AG09309 (cell line): ENCODE measurements around the gene ZNF480.
A peak's percentile ranks its signal among the peaks of the same experiment; 100 is the strongest.

ENCODE experiments used
- DNase-seq: peaks from one replicate; pipeline ENCODE4 v3.0.0-alpha.2; 2010; ENCODE audit warnings: low read depth
- H3K4me3 ChIP-seq: 2 replicates; pipeline ENCODE4 v1.5.1; 2011; ENCODE audit warnings: mild to moderate bottlenecking, low read depth, low read length, moderate library complexity; ENCODE audit not compliant: control insufficient read depth
- TF ChIP-seq, protein P1 (sequence below): IDR thresholded peaks from 2 replicates; pipeline ENCODE4 v1.5.1; 2011; ENCODE audit warnings: mild to moderate bottlenecking, low read depth, low read length, inconsistent platforms; ENCODE audit not compliant: insufficient read depth, control insufficient read depth; ENCODE audit errors: missing control alignments

The ZNF480 gene

DNA sequence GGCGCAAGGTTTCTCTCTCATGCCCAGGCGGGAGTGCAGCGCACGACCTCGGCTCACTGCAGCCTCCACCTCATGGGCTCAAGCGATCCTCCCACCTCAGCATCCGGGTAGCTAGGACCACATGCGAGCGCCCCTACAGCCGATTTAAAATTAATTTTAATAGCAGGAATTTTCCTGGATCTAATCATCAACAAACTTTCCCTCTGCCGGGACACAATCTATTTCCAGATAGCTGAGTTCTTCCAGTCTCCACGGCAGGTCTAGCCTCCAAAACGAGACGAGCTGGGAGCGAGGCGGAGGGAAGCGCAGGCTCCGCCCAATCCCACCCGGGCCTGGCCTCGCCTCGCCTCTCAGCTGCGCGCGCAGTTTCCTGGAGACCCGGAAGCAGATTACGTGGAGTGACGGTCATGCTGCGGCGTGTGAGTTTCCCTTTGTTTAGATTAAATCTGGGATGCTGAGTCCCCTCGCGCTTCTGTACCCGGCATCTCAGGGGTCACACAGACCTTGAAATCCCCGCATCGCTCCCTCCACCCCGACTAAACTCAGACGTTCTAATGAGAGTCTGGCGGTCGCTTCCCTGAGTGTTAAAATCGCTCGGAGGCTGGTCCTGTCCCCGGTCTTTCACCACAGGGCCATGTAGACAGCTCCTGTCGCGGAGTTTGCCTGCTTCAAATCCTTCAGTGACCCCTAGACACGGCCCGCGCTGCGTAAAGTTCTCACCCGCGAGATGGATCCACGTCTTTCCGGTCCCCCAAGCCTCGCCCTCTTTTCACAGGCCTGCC, 72.8 kb downstream of the ZNF480 start, which contains the start of gene ZNF880:
TSS of gene ZNF880 (plus strand) at position 365 of the 782 bp plus-strand sequence. CDS start at position 408, 43 bp downstream.
- peak; percentile 46 for DNase-seq
- peak within 1 kb of the TSS; percentile 76 for H3K4me3 ChIP-seq
- TF ChIP-seq, protein P1, sequence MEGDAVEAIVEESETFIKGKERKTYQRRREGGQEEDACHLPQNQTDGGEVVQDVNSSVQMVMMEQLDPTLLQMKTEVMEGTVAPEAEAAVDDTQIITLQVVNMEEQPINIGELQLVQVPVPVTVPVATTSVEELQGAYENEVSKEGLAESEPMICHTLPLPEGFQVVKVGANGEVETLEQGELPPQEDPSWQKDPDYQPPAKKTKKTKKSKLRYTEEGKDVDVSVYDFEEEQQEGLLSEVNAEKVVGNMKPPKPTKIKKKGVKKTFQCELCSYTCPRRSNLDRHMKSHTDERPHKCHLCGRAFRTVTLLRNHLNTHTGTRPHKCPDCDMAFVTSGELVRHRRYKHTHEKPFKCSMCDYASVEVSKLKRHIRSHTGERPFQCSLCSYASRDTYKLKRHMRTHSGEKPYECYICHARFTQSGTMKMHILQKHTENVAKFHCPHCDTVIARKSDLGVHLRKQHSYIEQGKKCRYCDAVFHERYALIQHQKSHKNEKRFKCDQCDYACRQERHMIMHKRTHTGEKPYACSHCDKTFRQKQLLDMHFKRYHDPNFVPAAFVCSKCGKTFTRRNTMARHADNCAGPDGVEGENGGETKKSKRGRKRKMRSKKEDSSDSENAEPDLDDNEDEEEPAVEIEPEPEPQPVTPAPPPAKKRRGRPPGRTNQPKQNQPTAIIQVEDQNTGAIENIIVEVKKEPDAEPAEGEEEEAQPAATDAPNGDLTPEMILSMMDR = no peak

DNA sequence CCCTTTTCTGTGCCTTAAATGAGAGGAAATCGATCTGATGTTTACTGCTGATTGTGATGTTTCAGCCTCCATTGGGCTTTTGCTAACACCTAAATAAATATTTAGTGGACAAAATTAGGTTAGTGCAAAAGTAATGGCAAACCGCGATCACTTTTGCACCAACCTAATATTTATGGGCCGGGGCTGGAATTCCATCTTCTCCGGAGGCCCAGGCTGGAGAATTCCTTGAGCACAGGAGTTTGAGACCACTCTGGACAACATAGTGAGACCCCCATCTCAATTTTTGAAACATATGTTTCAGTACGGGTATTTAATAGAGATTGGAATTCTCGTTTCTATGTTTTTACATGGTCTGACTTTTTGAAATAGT, 73.4 kb downstream of the ZNF480 start:
- H3K4me3 ChIP-seq = peak overlapping the region; percentile 76
- DNase-seq = no peak
- TF ChIP-seq, protein P1 = no peak
